Measurements from ENCODE around the gene CAMK1G. TPM values are rescaled to one million over a fixed set of nuclear protein-coding genes. Genes with fewer than 3 reads are reported as not detected.

CAMK1G gene
- under 1 TPM; 0.69 to 0.94 TPM for total RNA-seq

GRCh38 chr1:209583408-209583807 is at the start of gene CAMK1G:
CAMK1G (plus strand) TSS chr1:209583714; CDS start chr1:209594984, 11,270 bp downstream.
- POLR2A ChIA-PET: no interaction called here
- DNase-seq: no peak
- H3K9me3 Mint-ChIP-seq: no peaks in the 10 kb centered on the region
- peaks cover 3% of the 10 kb centered on the region for H3K4me1 Mint-ChIP-seq (ENCODE audit: low read depth)
- CTCF ChIA-PET: interaction anchor here (0.9 to 8.3 kb wide), 3 partner anchors 15 to 239 kb away, joined by 3 to 70 read pairs (median 5); no protein-coding TSS in a partner anchor
- no peaks in the 10 kb centered on the region for H3K36me3 Mint-ChIP-seq
- peaks cover 8% of the 10 kb centered on the region for H3K27me3 Mint-ChIP-seq
- intact Hi-C loops (cut with micrococcal nuclease): no loop called here
- no peak within 1 kb of the TSS for H3K4me3 Mint-ChIP-seq
- no peak within 1 kb of the TSS for H3K27ac Mint-ChIP-seq

GRCh38 chr1:209534496-209535250 is 48.8 kb upstream of the CAMK1G start:
- Mint-ChIP-seq H3K36me3 (no peaks in the 10 kb centered on the region), H3K9me3 (no peaks in the 10 kb centered on the region), H3K4me1 (ENCODE audit: low read depth) (no peaks in the 10 kb centered on the region), H3K27ac (no peak overlapping the region), H3K4me3 (no peak overlapping the region), H3K27me3 (peaks cover 33% of the 10 kb centered on the region)
- no peak for DNase-seq
- CTCF ChIA-PET: interaction anchor here (1.1 kb wide), 1 partner anchor 14 kb away, joined by 3 read pairs; no protein-coding TSS in a partner anchor
- intact Hi-C loops (cut with micrococcal nuclease): no loop called here
- POLR2A ChIA-PET: no interaction called here

GRCh38 chr1:209536843-209537242 is 46.7 kb upstream of the CAMK1G start:
- no peak for DNase-seq
- H3K27me3 Mint-ChIP-seq: peaks cover 22% of the 10 kb centered on the region
- H3K36me3 Mint-ChIP-seq: no peaks in the 10 kb centered on the region
- no peaks in the 10 kb centered on the region for H3K9me3 Mint-ChIP-seq
- ChIA-PET POLR2A (no interaction called here), CTCF (no interaction called here)
- no peak overlapping the region for H3K27ac Mint-ChIP-seq
- H3K4me1 Mint-ChIP-seq (ENCODE audit: low read depth): no peaks in the 10 kb centered on the region
- intact Hi-C loops (cut with micrococcal nuclease): no loop called here
- H3K4me3 Mint-ChIP-seq: no peak overlapping the region

GRCh38 chr1:209537336-209538114 is 46.0 kb upstream of the CAMK1G start:
- H3K4me3 Mint-ChIP-seq: no peak overlapping the region
- no peaks in the 10 kb centered on the region for H3K9me3 Mint-ChIP-seq
- no peak overlapping the region for H3K27ac Mint-ChIP-seq
- intact Hi-C loops (cut with micrococcal nuclease): no loop called here
- peaks cover 25% of the 10 kb centered on the region for H3K27me3 Mint-ChIP-seq
- no peaks in the 10 kb centered on the region for H3K36me3 Mint-ChIP-seq
- CTCF ChIA-PET: no interaction called here
- POLR2A ChIA-PET: no interaction called here
- H3K4me1 Mint-ChIP-seq (ENCODE audit: low read depth): no peaks in the 10 kb centered on the region
- DNase-seq: no peak

- Mint-ChIP-seq H3K4me3 (no peak overlapping the region), H3K9me3 (no peaks in the 10 kb centered on the region), H3K27me3 (peaks cover 24% of the 10 kb centered on the region), H3K27ac (no peak overlapping the region), H3K36me3 (no peaks in the 10 kb centered on the region), H3K4me1 (ENCODE audit: low read depth) (no peaks in the 10 kb centered on the region)
- ChIA-PET CTCF (no interaction called here), POLR2A (no interaction called here)
- no peak for DNase-seq
- intact Hi-C loops (cut with micrococcal nuclease): no loop called here
Measured at GRCh38 chr1:209539576-209539975, 43.9 kb upstream of the CAMK1G start.

GRCh38 chr1:209542585-209542984 is 40.9 kb upstream of the CAMK1G start:
- no peak overlapping the region for H3K27ac Mint-ChIP-seq
- H3K4me3 Mint-ChIP-seq: no peak overlapping the region
- ChIA-PET POLR2A (no interaction called here), CTCF (interaction anchor here (1.0 kb wide), 1 partner anchor 23 kb away, joined by 6 read pairs; no protein-coding TSS in a partner anchor)
- DNase-seq: no peak
- H3K4me1 Mint-ChIP-seq (ENCODE audit: low read depth): no peaks in the 10 kb centered on the region
- H3K27me3 Mint-ChIP-seq: peaks cover 23% of the 10 kb centered on the region
- H3K36me3 Mint-ChIP-seq: no peaks in the 10 kb centered on the region
- no peaks in the 10 kb centered on the region for H3K9me3 Mint-ChIP-seq
- intact Hi-C loops (cut with micrococcal nuclease): no loop called here

- Mint-ChIP-seq H3K9me3 (no peaks in the 10 kb centered on the region), H3K36me3 (no peaks in the 10 kb centered on the region), H3K27me3 (peaks cover 13% of the 10 kb centered on the region), H3K4me1 (ENCODE audit: low read depth) (no peaks in the 10 kb centered on the region), H3K27ac (no peak overlapping the region), H3K4me3 (no peak overlapping the region)
- intact Hi-C loops (cut with micrococcal nuclease): no loop called here
- ChIA-PET POLR2A (no interaction called here), CTCF (no interaction called here)
- no peak for DNase-seq
Measured at GRCh38 chr1:209544098-209544497, 39.4 kb upstream of the CAMK1G start.

- intact Hi-C loops (cut with micrococcal nuclease): no loop called here
Measured at GRCh38 chr1:209545423-209545822, 38.1 kb upstream of the CAMK1G start.

GRCh38 chr1:209546390-209547085 is 37.0 kb upstream of the CAMK1G start:
- no peak for DNase-seq
- ChIA-PET CTCF (interaction anchor here (0.9 kb wide), 1 partner anchor 20 kb away, joined by 3 read pairs; no protein-coding TSS in a partner anchor), POLR2A (no interaction called here)
- Mint-ChIP-seq H3K4me3 (no peak overlapping the region), H3K9me3 (no peaks in the 10 kb centered on the region), H3K36me3 (no peaks in the 10 kb centered on the region), H3K4me1 (ENCODE audit: low read depth) (no peaks in the 10 kb centered on the region), H3K27me3 (peaks cover 10% of the 10 kb centered on the region), H3K27ac (no peak overlapping the region)
- intact Hi-C loops (cut with micrococcal nuclease): no loop called here

More at GRCh38 chr1:209545423-209545822, 38.1 kb upstream of the CAMK1G start:
- H3K4me3 Mint-ChIP-seq: no peak overlapping the region
- DNase-seq: no peak
- peaks cover 10% of the 10 kb centered on the region for H3K27me3 Mint-ChIP-seq
- ChIA-PET POLR2A (no interaction called here), CTCF (interaction anchor here (0.9 kb wide), 1 partner anchor 22 kb away, joined by 3 read pairs; no protein-coding TSS in a partner anchor)
- H3K4me1 Mint-ChIP-seq (ENCODE audit: low read depth): no peaks in the 10 kb centered on the region
- no peak overlapping the region for H3K27ac Mint-ChIP-seq
- H3K36me3 Mint-ChIP-seq: no peaks in the 10 kb centered on the region
- H3K9me3 Mint-ChIP-seq: no peaks in the 10 kb centered on the region

GRCh38 chr1:209547626-209548025 is 35.9 kb upstream of the CAMK1G start:
- H3K4me3 Mint-ChIP-seq: no peak overlapping the region
- no peaks in the 10 kb centered on the region for H3K36me3 Mint-ChIP-seq
- no peaks in the 10 kb centered on the region for H3K9me3 Mint-ChIP-seq
- DNase-seq: no peak
- ChIA-PET CTCF (interaction anchor here (1.2 kb wide), 1 partner anchor 18 kb away, joined by 3 read pairs; no protein-coding TSS in a partner anchor), POLR2A (no interaction called here)
- intact Hi-C loops (cut with micrococcal nuclease): no loop called here
- no peak overlapping the region for H3K27ac Mint-ChIP-seq
- peaks cover 8% of the 10 kb centered on the region for H3K27me3 Mint-ChIP-seq
- no peaks in the 10 kb centered on the region for H3K4me1 Mint-ChIP-seq (ENCODE audit: low read depth)

GRCh38 chr1:209549443-209550205 is 33.9 kb upstream of the CAMK1G start:
- H3K27ac Mint-ChIP-seq: no peak overlapping the region
- CTCF ChIA-PET: no interaction called here
- no peaks in the 10 kb centered on the region for H3K36me3 Mint-ChIP-seq
- H3K4me1 Mint-ChIP-seq (ENCODE audit: low read depth): no peaks in the 10 kb centered on the region
- POLR2A ChIA-PET: no interaction called here
- DNase-seq: no peak
- H3K4me3 Mint-ChIP-seq: no peak overlapping the region
- H3K9me3 Mint-ChIP-seq: no peaks in the 10 kb centered on the region
- intact Hi-C loops (cut with micrococcal nuclease): no loop called here
- peaks cover 5% of the 10 kb centered on the region for H3K27me3 Mint-ChIP-seq

GRCh38 chr1:209550519-209550918 is 33.0 kb upstream of the CAMK1G start:
- ChIA-PET CTCF (no interaction called here), POLR2A (no interaction called here)
- no peak for DNase-seq
- Mint-ChIP-seq H3K4me1 (ENCODE audit: low read depth) (no peaks in the 10 kb centered on the region), H3K9me3 (no peaks in the 10 kb centered on the region), H3K36me3 (no peaks in the 10 kb centered on the region), H3K27ac (no peak overlapping the region), H3K4me3 (no peak overlapping the region), H3K27me3 (peaks cover 4% of the 10 kb centered on the region)
- intact Hi-C loops (cut with micrococcal nuclease): no loop called here

All from activated CD4-positive, alpha-beta memory T cell treated with anti-CD3 and anti-CD28 coated beads for 36 hours (primary cell).